ENCODE measurements around the gene S1PR5. TPM values are rescaled to one million over a fixed set of nuclear protein-coding genes. Genes with fewer than 3 reads are reported as not detected.

The S1PR5 gene
- total RNA-seq, 3 donors from 2014 or later (not counting 1 experiment from before 2014, with no cell fraction given) = 307 to 433 (median 368) TPM

GRCh38 chr19:10523135-10523636 lies 5.9 kb upstream of the S1PR5 start:
- H3K27ac Mint-ChIP-seq = peak overlapping the region; percentile 86 to 91
- Histone ChIP-seq H3K9me3 (ENCODE audit: control insufficient read depth, insufficient read depth, low read length) (no peaks in the 10 kb centered on the region), H3K27ac (ENCODE audit: low read length) (peak overlapping the region; percentile 92), H3K36me3 (ENCODE audit: control insufficient read depth, insufficient read depth, low read length) (no peaks in the 10 kb centered on the region), H3K4me1 (ENCODE audit: control insufficient read depth, insufficient read depth, low read length) (peaks cover 65% of the 10 kb centered on the region), H3K4me3 (ENCODE audit: low read length) (no peak overlapping the region), H3K27me3 (ENCODE audit: control insufficient read depth, insufficient read depth, low read length) (no peaks in the 10 kb centered on the region)
- no peaks in the 10 kb centered on the region for H3K27me3 Mint-ChIP-seq (ENCODE audit: low read depth in 2 of 2)
- H3K9me3 Mint-ChIP-seq = no peaks in the 10 kb centered on the region
- TF ChIP-seq CTCF (IDR thresholded peaks at IDR 0.05) = no peak
- DNase-seq (peak; percentile 57 to 82), ATAC-seq (peak; percentile 65 to 88 (median 80))
- peak overlapping the region; percentile 76 for H3K4me3 Mint-ChIP-seq
- no peaks in the 10 kb centered on the region for H3K36me3 Mint-ChIP-seq
- peaks cover 41 to 42% of the 10 kb centered on the region in 2 donors for H3K4me1 Mint-ChIP-seq
- 36% methylated on average over 1 of the region's 3 CpGs for WGBS (ENCODE audit: insufficient coverage)
- intact Hi-C loops (cut with micrococcal nuclease) = loop anchor here (1.0 to 2.0 kb wide), 4 partner anchors 21 to 274 kb away; partner anchors contain the start of gene KRI1

GRCh38 chr19:10521461-10522171 lies 4.4 kb upstream of the S1PR5 start:
- Histone ChIP-seq H3K36me3 (ENCODE audit: control insufficient read depth, insufficient read depth, low read length) (no peaks in the 10 kb centered on the region), H3K27ac (ENCODE audit: low read length) (peak overlapping the region; percentile 46), H3K27me3 (ENCODE audit: control insufficient read depth, insufficient read depth, low read length) (peaks cover 2% of the 10 kb centered on the region), H3K4me3 (ENCODE audit: low read length) (no peak overlapping the region), H3K9me3 (ENCODE audit: control insufficient read depth, insufficient read depth, low read length) (no peaks in the 10 kb centered on the region), H3K4me1 (ENCODE audit: control insufficient read depth, insufficient read depth, low read length) (peaks cover 73% of the 10 kb centered on the region)
- intact Hi-C loops (cut with micrococcal nuclease) = loop anchor here (2.0 kb wide), 1 partner anchor 105 kb away; no protein-coding TSS in a partner anchor
- DNase-seq (peak in 1 of 2 donors; percentile 32), ATAC-seq (no peak)
- H3K36me3 Mint-ChIP-seq = peaks cover 4% of the 10 kb centered on the region
- no peaks in the 10 kb centered on the region for H3K9me3 Mint-ChIP-seq
- H3K27ac Mint-ChIP-seq = peak overlapping the region; percentile 86 to 91
- WGBS (ENCODE audit: insufficient coverage) = 61% methylated on average over 13 of the region's 13 CpGs
- H3K27me3 Mint-ChIP-seq (ENCODE audit: low read depth in 2 of 2) = peaks cover 0 to 3% of the 10 kb centered on the region in 2 donors
- H3K4me1 Mint-ChIP-seq = peaks cover 45 to 46% of the 10 kb centered on the region in 2 donors
- no peak for TF ChIP-seq CTCF (IDR thresholded peaks at IDR 0.05)
- H3K4me3 Mint-ChIP-seq = peak overlapping the region; percentile 76

- TF ChIP-seq CTCF (IDR thresholded peaks at IDR 0.05) = no peak
- no peaks in the 10 kb centered on the region for H3K36me3 ChIP-seq (ENCODE audit: control insufficient read depth, insufficient read depth, low read length)
- 58% methylated on average over 15 of the region's 15 CpGs for WGBS (ENCODE audit: insufficient coverage)
- H3K27ac Mint-ChIP-seq = peak overlapping the region; percentile 86 to 91
- peaks cover 73% of the 10 kb centered on the region for H3K4me1 ChIP-seq (ENCODE audit: control insufficient read depth, insufficient read depth, low read length)
- peaks cover 0 to 3% of the 10 kb centered on the region in 2 donors for H3K27me3 Mint-ChIP-seq (ENCODE audit: low read depth in 2 of 2)
- peak overlapping the region; percentile 76 for H3K4me3 Mint-ChIP-seq
- intact Hi-C loops (cut with micrococcal nuclease) = no loop called here
- peak in 1 of 2 donors; percentile 44 for DNase-seq
- H3K27me3 ChIP-seq (ENCODE audit: control insufficient read depth, insufficient read depth, low read length) = peaks cover 2% of the 10 kb centered on the region
- H3K9me3 Mint-ChIP-seq = no peaks in the 10 kb centered on the region
- H3K36me3 Mint-ChIP-seq = peaks cover 6% of the 10 kb centered on the region
- H3K27ac ChIP-seq (ENCODE audit: low read length) = peak overlapping the region; percentile 89
- no peak overlapping the region for H3K4me3 ChIP-seq (ENCODE audit: low read length)
- ATAC-seq = no peak
- peaks cover 48 to 49% of the 10 kb centered on the region in 2 donors for H3K4me1 Mint-ChIP-seq
- no peaks in the 10 kb centered on the region for H3K9me3 ChIP-seq (ENCODE audit: control insufficient read depth, insufficient read depth, low read length)
Measured at GRCh38 chr19:10520652-10521318, 3.5 kb upstream of the S1PR5 start.

Measured in natural killer cell (primary cell).